H9 (cell line): ENCODE data around the gene TET2. TPM values are rescaled to one million over a fixed set of nuclear protein-coding genes. Genes with fewer than 3 reads are reported as not detected.
A peak's percentile ranks its signal among the peaks of the same experiment; 100 is the strongest.

Experiments used
- DNase-seq: peaks from one replicate; pipeline ENCODE4 v3.0.0-alpha.2; 2017
- H2AFZ ChIP-seq: one replicate; pipeline ENCODE4 v1.6.1; 2013; ENCODE audit warnings: mild to moderate bottlenecking, low read length, control low read depth, moderate library complexity
- H2AK5ac ChIP-seq: 2 replicates; pipeline ENCODE4 v1.6.1; 2013; ENCODE audit warnings: low read length, control low read depth, mixed read lengths; ENCODE audit not compliant: insufficient read length
- H2BK120ac ChIP-seq: one replicate; pipeline ENCODE4 v1.6.1; 2013; ENCODE audit warnings: low read depth, mild to moderate bottlenecking, low read length, control low read depth, inconsistent platforms; ENCODE audit not compliant: poor library complexity, severe bottlenecking
- H2BK12ac ChIP-seq: 2 replicates; pipeline ENCODE4 v1.6.1; 2013; ENCODE audit warnings: low read length, control low read depth, mixed read lengths, low read depth; ENCODE audit not compliant: insufficient read length
- H2BK15ac ChIP-seq: 2 replicates; pipeline ENCODE4 v1.6.1; 2013; ENCODE audit warnings: low read depth, low read length, control low read depth
- H2BK20ac ChIP-seq: one replicate; pipeline ENCODE4 v1.6.1; 2013; ENCODE audit warnings: low read depth, mild to moderate bottlenecking, low read length, control low read depth, inconsistent platforms; ENCODE audit not compliant: poor library complexity, severe bottlenecking
- H2BK5ac ChIP-seq: 2 replicates; pipeline ENCODE4 v1.6.1; 2013; ENCODE audit warnings: low read length, control low read depth, mixed read lengths; ENCODE audit not compliant: insufficient read length
- H3K14ac ChIP-seq: 2 replicates; pipeline ENCODE4 v1.6.1; 2013; ENCODE audit warnings: low read length, control low read depth; ENCODE audit not compliant: insufficient read depth
- H3K18ac ChIP-seq: 2 replicates; pipeline ENCODE4 v1.6.1; 2013; ENCODE audit warnings: low read depth, mild to moderate bottlenecking, mixed read lengths, low read length, control low read depth; ENCODE audit not compliant: insufficient read length
- H3K23ac ChIP-seq: 2 replicates; pipeline ENCODE4 v1.6.1; 2013; ENCODE audit warnings: low read length, control low read depth, mixed read lengths, low read depth; ENCODE audit not compliant: insufficient read length
- H3K23me2 ChIP-seq: 2 replicates; pipeline ENCODE4 v1.6.1; 2013; ENCODE audit warnings: low read depth, mild to moderate bottlenecking, mixed read lengths, low read length, control low read depth; ENCODE audit not compliant: insufficient read length, poor library complexity, severe bottlenecking
- H3K27ac ChIP-seq: 2 replicates; pipeline ENCODE4 v1.5.1; 2013; ENCODE audit warnings: low read length, control low read depth, mixed read lengths, low read depth; ENCODE audit not compliant: insufficient read length
- H3K27me3 ChIP-seq: 2 replicates; pipeline ENCODE4 v1.6.1; 2013; ENCODE audit warnings: low read length, control low read depth, inconsistent platforms; ENCODE audit not compliant: insufficient read depth
- H3K4ac ChIP-seq: 2 replicates; pipeline ENCODE4 v1.6.1; 2013; ENCODE audit warnings: low read depth, mild to moderate bottlenecking, control low read depth, inconsistent platforms, low read length, moderate library complexity
- H3K4me1 ChIP-seq: 2 replicates; pipeline ENCODE4 v1.6.1; 2013; ENCODE audit warnings: low read length, control low read depth, inconsistent platforms; ENCODE audit not compliant: insufficient read depth
- H3K4me2 ChIP-seq: 2 replicates; pipeline ENCODE4 v1.6.1; 2013; ENCODE audit warnings: low read length, control low read depth, mixed read lengths; ENCODE audit not compliant: insufficient read length, insufficient read depth
- H3K56ac ChIP-seq: 2 replicates; pipeline ENCODE4 v1.6.1; 2013; ENCODE audit warnings: low read depth, mild to moderate bottlenecking, mixed read lengths, low read length, control low read depth; ENCODE audit not compliant: insufficient read length
- H3K79me1 ChIP-seq: 2 replicates; pipeline ENCODE4 v1.6.1; 2013; ENCODE audit warnings: low read depth, mild to moderate bottlenecking, moderate library complexity, low read length, control low read depth, inconsistent platforms; ENCODE audit not compliant: insufficient read depth, poor library complexity, severe bottlenecking
- H3K79me2 ChIP-seq: 2 replicates; pipeline ENCODE4 v1.6.1; 2013; ENCODE audit warnings: low read length, control low read depth, inconsistent platforms; ENCODE audit not compliant: insufficient read depth
- H3K9ac ChIP-seq: 2 replicates; pipeline ENCODE4 v1.6.1; 2013; ENCODE audit warnings: low read length, control low read depth, mixed read lengths; ENCODE audit not compliant: insufficient read length; ENCODE audit errors: extremely low read depth
- H3K9me3 ChIP-seq: one replicate; pipeline ENCODE4 v1.6.1; 2013; ENCODE audit warnings: low read depth, low read length, inconsistent platforms; ENCODE audit not compliant: control insufficient read depth
- H3T11ph ChIP-seq: one replicate; pipeline ENCODE4 v1.6.1; 2013; ENCODE audit warnings: mild to moderate bottlenecking, low read length, control low read depth, inconsistent platforms
- H4K20me1 ChIP-seq: one replicate; pipeline ENCODE4 v1.6.1; 2013; ENCODE audit not compliant: control insufficient read depth, insufficient read length, insufficient read depth
- H4K5ac ChIP-seq: 2 replicates; pipeline ENCODE4 v1.6.1; 2013; ENCODE audit warnings: low read depth, mild to moderate bottlenecking, mixed read lengths, low read length, control low read depth; ENCODE audit not compliant: insufficient read length
- H4K8ac ChIP-seq: replicated peaks from 2 replicates; pipeline ENCODE4 v1.6.1; 2013; ENCODE audit warnings: low read length, control low read depth, mixed read lengths, low read depth; ENCODE audit not compliant: insufficient read length
- H4K91ac ChIP-seq: 2 replicates; pipeline ENCODE4 v1.6.1; 2013; ENCODE audit warnings: low read depth, mild to moderate bottlenecking, moderate library complexity, mixed read lengths, low read length, control low read depth; ENCODE audit not compliant: insufficient read length
- H3K27ac Mint-ChIP-seq, 3 experiments: 2 replicates in 2 of 3; 3 replicates in 1 of 3; pipeline ENCODE4 v1.8.0; 2020 to 2021; ENCODE audit warnings: mixed read lengths in 3 of 3, mild to moderate bottlenecking in 1 of 3, moderate library complexity in 1 of 3
- H3K27me3 Mint-ChIP-seq: 2 replicates; pipeline ENCODE4 v1.8.0; 2021; ENCODE audit warnings: low read depth, mild to moderate bottlenecking, moderate library complexity, mixed read lengths
- H3K36me3 Mint-ChIP-seq, 3 experiments: 2 replicates in 2 of 3; 3 replicates in 1 of 3; pipeline ENCODE4 v1.8.0; 2020 to 2021; ENCODE audit warnings: low read depth in 3 of 3, mixed read lengths in 3 of 3; ENCODE audit not compliant: insufficient read depth in 1 of 3
- H3K4me1 Mint-ChIP-seq, 2 experiments: 2 replicates each; pipeline ENCODE4 v1.8.0; 2020; ENCODE audit warnings: mixed read lengths in 2 of 2
- H3K4me3 Mint-ChIP-seq, 2 experiments: 2 replicates in 1 of 2; 3 replicates in 1 of 2; pipeline ENCODE4 v1.8.0; 2020 to 2021; ENCODE audit warnings: mild to moderate bottlenecking in 2 of 2, mixed read lengths in 2 of 2, moderate library complexity in 1 of 2
- H3K9me3 Mint-ChIP-seq, 2 experiments: 2 replicates in 1 of 2; 3 replicates in 1 of 2; pipeline ENCODE4 v1.8.0; 2020; ENCODE audit warnings: mild to moderate bottlenecking in 2 of 2, mixed read lengths in 2 of 2, moderate library complexity in 1 of 2
- WGBS: extraction: QIAGEN DNeasy Blood & Tissue Kit; methylation state at CpG from one replicate; pipeline ENCODE4 v1.1.7; 2013; ENCODE audit warnings: missing lambda C conversion rate, low lambda C conversion rate, mixed read lengths; ENCODE audit not compliant: insufficient read length; ENCODE audit errors: extremely low coverage; 5-methylcytosine and 5-hydroxymethylcytosine counted together
- total RNA-seq: library from RNA; stranded (reverse); gene quantifications from 2 replicates; pipeline ENCODE4 v1.2.1, GENCODE V29; 2021
- TF ChIP-seq, protein P1 (sequence below): fragments of 200-600 bp; sonication (generic); conservative IDR thresholded peaks from 3 replicates; pipeline ENCODE4 v1.8.0; 2021; ENCODE audit warnings: antibody characterized with exemption, mild to moderate bottlenecking

Gene TET2
- total RNA-seq, 1 experiment from 2014 or later: 3.1 TPM

DNA sequence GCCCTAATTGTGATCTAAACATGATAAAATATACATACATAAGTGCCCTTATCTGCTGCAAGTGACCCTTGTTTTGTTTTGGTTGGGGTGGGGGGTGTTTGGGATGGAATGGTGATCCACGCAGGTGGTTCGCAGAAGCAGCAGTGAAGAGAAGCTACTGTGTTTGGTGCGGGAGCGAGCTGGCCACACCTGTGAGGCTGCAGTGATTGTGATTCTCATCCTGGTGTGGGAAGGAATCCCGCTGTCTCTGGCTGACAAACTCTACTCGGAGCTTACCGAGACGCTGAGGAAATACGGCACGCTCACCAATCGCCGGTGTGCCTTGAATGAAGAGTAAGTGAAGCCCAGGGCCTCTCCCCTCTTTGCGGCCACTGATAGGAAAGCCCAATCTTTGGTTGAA is 96.8 kb downstream of the TET2 start:
- Histone ChIP-seq H3K79me2 (no peaks in the 10 kb centered on the region), H2BK120ac (no peak overlapping the region), H2BK20ac (no peak overlapping the region), H3K23me2 (no peaks in the 10 kb centered on the region), H2BK12ac (no peak overlapping the region), H2BK5ac (no peak overlapping the region), H3K9me3 (no peaks in the 10 kb centered on the region), H2AFZ (no peak overlapping the region), H3K4me1 (no peaks in the 10 kb centered on the region), H3K4me2 (no peak overlapping the region), H2BK15ac (no peak overlapping the region), H3T11ph (no peak overlapping the region), H3K23ac (no peak overlapping the region), H4K8ac (no peak overlapping the region), H3K9ac (no peak overlapping the region), H4K5ac (no peak overlapping the region), H3K18ac (no peak overlapping the region), H3K56ac (no peak overlapping the region), H4K20me1 (no peaks in the 10 kb centered on the region), H3K27me3 (no peaks in the 10 kb centered on the region), H2AK5ac (no peak overlapping the region), H4K91ac (no peak overlapping the region), H3K27ac (no peak overlapping the region), H3K79me1 (no peaks in the 10 kb centered on the region), H3K14ac (no peak overlapping the region), H3K4ac (no peak overlapping the region)
- Mint-ChIP-seq H3K4me3 (no peak overlapping the region), H3K9me3 (no peaks in the 10 kb centered on the region), H3K36me3 (no peaks in the 10 kb centered on the region), H3K27me3 (no peaks in the 10 kb centered on the region), H3K27ac (0 out of 7 replicates have a peak overlapping the region, but pooled peaks of 1 of the 3 experiments have one; percentile 40), H3K4me1 (peaks cover 4 to 6% of the 10 kb centered on the region in 2 experiments; a peak in 3 of 4 replicates)
- TF ChIP-seq, protein P1, sequence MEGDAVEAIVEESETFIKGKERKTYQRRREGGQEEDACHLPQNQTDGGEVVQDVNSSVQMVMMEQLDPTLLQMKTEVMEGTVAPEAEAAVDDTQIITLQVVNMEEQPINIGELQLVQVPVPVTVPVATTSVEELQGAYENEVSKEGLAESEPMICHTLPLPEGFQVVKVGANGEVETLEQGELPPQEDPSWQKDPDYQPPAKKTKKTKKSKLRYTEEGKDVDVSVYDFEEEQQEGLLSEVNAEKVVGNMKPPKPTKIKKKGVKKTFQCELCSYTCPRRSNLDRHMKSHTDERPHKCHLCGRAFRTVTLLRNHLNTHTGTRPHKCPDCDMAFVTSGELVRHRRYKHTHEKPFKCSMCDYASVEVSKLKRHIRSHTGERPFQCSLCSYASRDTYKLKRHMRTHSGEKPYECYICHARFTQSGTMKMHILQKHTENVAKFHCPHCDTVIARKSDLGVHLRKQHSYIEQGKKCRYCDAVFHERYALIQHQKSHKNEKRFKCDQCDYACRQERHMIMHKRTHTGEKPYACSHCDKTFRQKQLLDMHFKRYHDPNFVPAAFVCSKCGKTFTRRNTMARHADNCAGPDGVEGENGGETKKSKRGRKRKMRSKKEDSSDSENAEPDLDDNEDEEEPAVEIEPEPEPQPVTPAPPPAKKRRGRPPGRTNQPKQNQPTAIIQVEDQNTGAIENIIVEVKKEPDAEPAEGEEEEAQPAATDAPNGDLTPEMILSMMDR: no peak
- no peak for DNase-seq
- no CpG with 5 or more reads among the region's 13 CpGs for WGBS
